B cell (primary cell): ENCODE data around the gene ZFR2. TPM values are rescaled to one million over a fixed set of nuclear protein-coding genes. Genes with fewer than 3 reads are reported as not detected.

Experiments
- ATAC-seq: fragments of 200-7000 bp; cut with Tn5 transposase; one replicate; pipeline ENCODE4 v1.10.0; 2021; ENCODE audit warnings: low read depth, mild to moderate bottlenecking, moderate number of reproducible peaks, moderate library complexity
- CTCF ChIA-PET: fragments of 350-600 bp; sonication (Branson Sonifier 250); formaldehyde crosslinking; loops from one replicate; lab custom pipeline; 2021; ENCODE audit warnings: antibody characterized with exemption, inconsistent platforms; lab: Charles Lee
- POLR2A ChIA-PET: fragments of 350-600 bp; sonication (Branson Sonifier 250); formaldehyde crosslinking; loops from one replicate; lab custom pipeline; 2021; ENCODE audit warnings: antibody characterized with exemption; lab: Charles Lee
- DNase-seq: peaks from one replicate; pipeline ENCODE4 v3.0.0; 2013
- H2AFZ ChIP-seq: 2 replicates; pipeline ENCODE4 v1.6.1; 2012; ENCODE audit warnings: mild to moderate bottlenecking, low read depth, low read length; ENCODE audit not compliant: insufficient read depth, poor library complexity, severe bottlenecking
- H3K27ac ChIP-seq, 2 donors: 1 replicate in 1 of 2; 2 replicates in 1 of 2; pipeline ENCODE4 v1.5.1; 2012 to 2013; ENCODE audit warnings: low read length in 2 of 2, mild to moderate bottlenecking in 2 of 2, moderate library complexity in 1 of 2
- H3K27me3 ChIP-seq, 4 experiments: fragments of 200-600 bp in 1 of 4; sonication (generic) in 1 of 4; replicated peaks in 1 of 4; 1 replicate in 2 of 4; 2 replicates in 2 of 4; pipeline versions ENCODE4 v1.6.1 to v1.7.0; 2013 to 2016; ENCODE audit warnings: low read length in 3 of 4, mild to moderate bottlenecking in 2 of 4, mixed read lengths in 1 of 4, moderate library complexity in 1 of 4; ENCODE audit not compliant: insufficient read depth in 4 of 4, control insufficient read depth in 3 of 4; ENCODE audit errors: control extremely low read depth in 1 of 4
- H3K36me3 ChIP-seq, 2 experiments: replicated peaks in 1 of 2; 1 replicate in 1 of 2; 2 replicates in 1 of 2; pipeline versions ENCODE4 v1.6.1 to v1.7.1; 2013; ENCODE audit warnings: low read length in 1 of 2; ENCODE audit not compliant: insufficient read depth in 2 of 2, control insufficient read depth in 1 of 2; ENCODE audit errors: control extremely low read depth in 1 of 2, extremely low read depth in 1 of 2
- H3K4me1 ChIP-seq, 2 donors: fragments of 200-600 bp in 1 of 2; sonication (generic) in 1 of 2; 1 replicate in 1 of 2; 2 replicates in 1 of 2; pipeline versions ENCODE4 v1.5.1 to v1.6.1; 2013 to 2017; ENCODE audit warnings: low read length in 2 of 2; ENCODE audit not compliant: control insufficient read depth in 2 of 2, insufficient read depth in 2 of 2
- H3K4me2 ChIP-seq: replicated peaks from 2 replicates; pipeline ENCODE3; 2012; ENCODE audit warnings: mild to moderate bottlenecking, low read depth, low read length; ENCODE audit not compliant: poor library complexity, severe bottlenecking
- H3K4me3 ChIP-seq, 5 experiments: fragments of 200-600 bp in 1 of 5; sonication (generic) in 1 of 5; 1 replicate in 3 of 5; 2 replicates in 2 of 5; pipeline versions ENCODE4 v1.5.1 to v1.7.0; 2011 to 2016; ENCODE audit warnings: low read length in 4 of 5, mild to moderate bottlenecking in 4 of 5, low read depth in 2 of 5, control low read depth in 1 of 5, moderate library complexity in 1 of 5; ENCODE audit not compliant: insufficient read depth in 1 of 5; ENCODE audit errors: control extremely low read depth in 1 of 5, extremely low read depth in 1 of 5
- H3K79me2 ChIP-seq: fragments of 200-600 bp; sonication (generic); one replicate; pipeline ENCODE4 v1.6.0; 2016; ENCODE audit warnings: low read length; ENCODE audit not compliant: control insufficient read depth, insufficient read depth
- H3K9ac ChIP-seq: fragments of 200-600 bp; sonication (generic); 2 replicates; pipeline ENCODE4 v1.6.1; 2017; ENCODE audit warnings: mild to moderate bottlenecking, low read length, moderate library complexity
- H3K9me3 ChIP-seq, 3 donors: one replicate each; pipeline versions ENCODE4 v1.6.1 to v1.7.1; 2013; ENCODE audit warnings: low read length in 2 of 3; ENCODE audit not compliant: control insufficient read depth in 2 of 3, insufficient read depth in 1 of 3; ENCODE audit errors: control extremely low read depth in 1 of 3
- H4K20me1 ChIP-seq: 2 replicates; pipeline ENCODE4 v1.6.0; 2012; ENCODE audit warnings: mild to moderate bottlenecking, low read length; ENCODE audit not compliant: insufficient read depth, control insufficient read depth, poor library complexity, severe bottlenecking
- H3K27ac Mint-ChIP-seq: one replicate; pipeline ENCODE4 v1.8.0; 2021; ENCODE audit warnings: mixed read lengths
- H3K27me3 Mint-ChIP-seq: one replicate; pipeline ENCODE4 v1.8.0; 2021; ENCODE audit warnings: mixed read lengths
- H3K4me1 Mint-ChIP-seq: one replicate; pipeline ENCODE4 v1.8.0; 2021; ENCODE audit warnings: mixed read lengths
- H3K4me3 Mint-ChIP-seq: one replicate; pipeline ENCODE4 v1.8.0; 2021; ENCODE audit warnings: mixed read lengths
- H3K9me3 Mint-ChIP-seq: one replicate; pipeline ENCODE4 v1.8.0; 2022; ENCODE audit warnings: mixed read lengths; ENCODE audit not compliant: insufficient read depth
- EZH2 ChIP-seq: IDR thresholded peaks from 2 replicates; pipeline ENCODE4 v1.6.1; 2012; ENCODE audit warnings: borderline replicate concordance, low read depth, mild to moderate bottlenecking, moderate library complexity, low read length; ENCODE audit not compliant: insufficient read depth, poor library complexity, severe bottlenecking
- WGBS: methylation state at CpG from one replicate; pipeline ENCODE4 v1.1.5; 2013; ENCODE audit warnings: missing lambda C conversion rate; ENCODE audit not compliant: insufficient coverage; 5-methylcytosine and 5-hydroxymethylcytosine counted together
- intact Hi-C: fragments of 100-400 bp; cut with micrococcal nuclease; formaldehyde crosslinking; loops from one replicate; pipeline ENCODE4 v1.10.0; 2022
- polyA plus RNA-seq: library from polyadenylated mRNA; depleted of rRNA; stranded (reverse); fragments of >200 nt; gene quantifications from 2 replicates; pipeline ENCODE4 v1.2.3, GENCODE V29; 2012
- total RNA-seq, 2 donors: library from RNA; stranded (reverse); fragments of 120-200 nt in 1 of 2; gene quantifications; 1 replicate in 1 of 2; 2 replicates in 1 of 2; pipeline versions ENCODE4 v1.2.3 to v1.2.4, GENCODE V29; 2013 to 2022
- TF ChIP-seq, protein P1 (sequence below): fragments of 200-600 bp; IDR thresholded peaks from one replicate; pipeline ENCODE4 v1.8.0; 2022; ENCODE audit warnings: antibody characterized with exemption, mild to moderate bottlenecking

ZFR2 gene
- total and polyA plus RNA-seq, 2 donors (not counting 1 experiment from before 2014, with no cell fraction given), result 0.36 to 0.39 TPM

DNA sequence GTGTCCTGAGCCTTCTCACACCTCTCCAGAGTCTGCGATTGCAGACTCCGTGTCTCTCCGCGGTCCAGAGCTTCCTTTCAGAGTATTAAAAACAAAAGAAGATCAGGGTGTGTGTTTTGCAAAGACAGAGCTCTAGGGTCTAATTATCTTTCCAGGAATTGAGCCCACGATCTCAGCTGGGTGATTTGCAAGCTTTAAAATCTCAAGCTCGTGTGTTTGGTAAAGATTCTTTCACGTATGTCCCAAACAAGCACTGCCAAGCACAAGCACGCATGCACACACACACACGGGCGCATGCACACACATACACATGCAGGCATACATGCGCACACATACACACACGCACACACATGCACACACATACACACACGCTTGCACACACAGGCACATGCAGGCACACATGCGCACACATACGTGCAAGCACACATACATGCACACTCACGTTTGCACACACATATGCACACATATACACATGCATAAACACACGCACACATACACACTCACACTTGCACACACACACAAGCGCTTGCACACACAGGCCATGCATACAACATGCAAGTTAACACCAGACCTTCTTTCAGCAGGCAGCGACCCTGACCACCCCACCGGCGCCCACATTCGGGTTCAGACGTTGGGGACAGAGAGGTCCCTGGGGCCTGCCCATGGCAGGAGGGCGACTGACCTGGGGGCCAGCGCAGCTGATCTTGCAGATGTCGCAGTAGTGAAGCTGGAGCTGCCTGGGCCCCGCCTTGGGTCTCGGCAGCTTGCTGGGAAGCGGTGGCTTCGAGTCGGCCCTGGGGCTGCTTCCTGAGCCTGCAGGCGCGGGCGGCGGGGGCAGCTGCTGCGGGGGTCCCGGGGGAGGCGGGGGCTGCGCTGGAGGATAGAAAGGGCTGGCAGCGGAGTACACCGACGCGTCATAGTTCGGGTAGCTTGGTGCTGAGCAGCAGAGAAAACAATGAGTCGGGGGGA, 37.9 kb downstream of the ZFR2 start:
- Histone ChIP-seq H3K4me2 (no peak overlapping the region), H2AFZ (no peak overlapping the region), H3K36me3 (no peaks in the 10 kb centered on the region), H4K20me1 (no peaks in the 10 kb centered on the region), H3K27ac (no peak overlapping the region), H3K9me3 (no peaks in the 10 kb centered on the region), H3K79me2 (no peaks in the 10 kb centered on the region), H3K27me3 (peaks cover 0 to 3% (median 0%) of the 10 kb centered on the region in 4 experiments), H3K9ac (no peak overlapping the region), H3K4me3 (no peak overlapping the region), H3K4me1 (no peaks in the 10 kb centered on the region)
- ChIA-PET CTCF (interaction anchor here (0.5 kb wide), 1 partner anchor 444 kb away, joined by 3 read pairs; no protein-coding TSS in a partner anchor), POLR2A (no interaction called here)
- intact Hi-C loops, result no loop called here
- Mint-ChIP-seq H3K4me3 (no peak overlapping the region), H3K9me3 (no peaks in the 10 kb centered on the region), H3K27me3 (peaks cover 11% of the 10 kb centered on the region), H3K4me1 (peaks cover 4% of the 10 kb centered on the region), H3K27ac (no peak overlapping the region)
- DNase-seq (no peak), ATAC-seq (no peak)
- TF ChIP-seq EZH2, result no peak
- TF ChIP-seq, protein P1, sequence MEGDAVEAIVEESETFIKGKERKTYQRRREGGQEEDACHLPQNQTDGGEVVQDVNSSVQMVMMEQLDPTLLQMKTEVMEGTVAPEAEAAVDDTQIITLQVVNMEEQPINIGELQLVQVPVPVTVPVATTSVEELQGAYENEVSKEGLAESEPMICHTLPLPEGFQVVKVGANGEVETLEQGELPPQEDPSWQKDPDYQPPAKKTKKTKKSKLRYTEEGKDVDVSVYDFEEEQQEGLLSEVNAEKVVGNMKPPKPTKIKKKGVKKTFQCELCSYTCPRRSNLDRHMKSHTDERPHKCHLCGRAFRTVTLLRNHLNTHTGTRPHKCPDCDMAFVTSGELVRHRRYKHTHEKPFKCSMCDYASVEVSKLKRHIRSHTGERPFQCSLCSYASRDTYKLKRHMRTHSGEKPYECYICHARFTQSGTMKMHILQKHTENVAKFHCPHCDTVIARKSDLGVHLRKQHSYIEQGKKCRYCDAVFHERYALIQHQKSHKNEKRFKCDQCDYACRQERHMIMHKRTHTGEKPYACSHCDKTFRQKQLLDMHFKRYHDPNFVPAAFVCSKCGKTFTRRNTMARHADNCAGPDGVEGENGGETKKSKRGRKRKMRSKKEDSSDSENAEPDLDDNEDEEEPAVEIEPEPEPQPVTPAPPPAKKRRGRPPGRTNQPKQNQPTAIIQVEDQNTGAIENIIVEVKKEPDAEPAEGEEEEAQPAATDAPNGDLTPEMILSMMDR, result no peak
- WGBS, result 74% methylated on average over 41 of the region's 45 CpGs

DNA sequence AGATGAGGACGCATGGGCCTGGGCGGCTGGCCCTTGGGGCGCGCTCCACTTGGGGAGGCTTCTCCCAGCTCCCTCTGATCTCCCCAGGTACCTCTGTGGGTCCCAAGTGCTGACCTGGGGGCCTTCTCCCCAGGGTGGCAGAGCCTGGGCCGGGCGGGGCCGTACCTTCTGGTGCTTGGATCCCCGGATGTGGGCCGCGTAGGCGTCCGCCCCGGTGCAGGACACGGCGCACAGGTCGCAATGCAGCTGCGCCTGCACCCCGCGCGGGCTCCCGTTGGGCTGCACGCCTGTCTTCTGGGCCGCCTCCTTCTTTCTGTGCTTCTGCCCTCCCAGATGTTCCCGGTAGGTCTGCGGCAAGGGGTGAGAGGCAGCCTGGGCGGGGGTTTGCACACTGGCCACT, 41.5 kb downstream of the ZFR2 start:
- Mint-ChIP-seq H3K9me3 (no peaks in the 10 kb centered on the region), H3K27me3 (peaks cover 15% of the 10 kb centered on the region), H3K4me3 (no peak overlapping the region), H3K4me1 (peaks cover 4% of the 10 kb centered on the region), H3K27ac (no peak overlapping the region)
- Histone ChIP-seq H3K4me3 (no peak overlapping the region), H3K9ac (no peak overlapping the region), H3K9me3 (no peaks in the 10 kb centered on the region), H4K20me1 (no peaks in the 10 kb centered on the region), H3K4me1 (peaks cover 0 to under 1% of the 10 kb centered on the region in 2 donors), H3K36me3 (no peaks in the 10 kb centered on the region), H3K79me2 (no peaks in the 10 kb centered on the region), H2AFZ (no peak overlapping the region), H3K27me3 (peaks cover 0 to 4% (median 2%) of the 10 kb centered on the region in 4 experiments), H3K27ac (no peak overlapping the region), H3K4me2 (no peak overlapping the region)
- no peak for DNase-seq
- no peak for TF ChIP-seq EZH2
- TF ChIP-seq, protein P1, result no peak
- no peak for ATAC-seq
- ChIA-PET CTCF (no interaction called here), POLR2A (no interaction called here)
- intact Hi-C loops, result no loop called here
- 96% methylated on average over 26 of the region's 26 CpGs for WGBS
